Liver (tissue), 9 donors: ENCODE results near the gene COL23A1. TPM values are rescaled to one million over a fixed set of nuclear protein-coding genes. Genes with fewer than 3 reads are reported as not detected.
A peak's percentile ranks its signal among the peaks of the same experiment; 100 is the strongest.

ENCODE experiments used
- DNase-seq: peaks from one replicate; pipeline ENCODE4 v3.0.0-alpha.2; 2017; ENCODE audit warnings: low spot score
- H3K27ac ChIP-seq, 2 donors: one replicate each; pipeline ENCODE4 v1.7.0; 2013; ENCODE audit warnings: inconsistent platforms in 2 of 2, low read length in 2 of 2, control low read depth in 1 of 2, low read depth in 1 of 2, mild to moderate bottlenecking in 1 of 2
- H3K27me3 ChIP-seq, 4 donors: one replicate each; pipeline versions ENCODE4 v1.6.1 to v1.7.0; 2013; ENCODE audit warnings: low read length in 3 of 4, inconsistent platforms in 1 of 4, mild to moderate bottlenecking in 1 of 4, moderate library complexity in 1 of 4; ENCODE audit not compliant: control insufficient read depth in 4 of 4, insufficient read depth in 4 of 4
- H3K36me3 ChIP-seq, 4 donors: one replicate each; pipeline versions ENCODE4 v1.6.1 to v1.7.0; 2013; ENCODE audit warnings: low read length in 3 of 4, mild to moderate bottlenecking in 3 of 4, low read depth in 1 of 4, moderate library complexity in 1 of 4; ENCODE audit not compliant: control insufficient read depth in 4 of 4, insufficient read depth in 3 of 4
- H3K4me1 ChIP-seq, 4 donors: one replicate each; pipeline versions ENCODE4 v1.6.1 to v1.7.0; 2013; ENCODE audit warnings: low read length in 3 of 4, mild to moderate bottlenecking in 3 of 4, moderate library complexity in 1 of 4; ENCODE audit not compliant: control insufficient read depth in 4 of 4, insufficient read depth in 4 of 4
- H3K4me3 ChIP-seq, 3 donors: one replicate each; pipeline versions ENCODE4 v1.6.1 to v1.7.0; 2013; ENCODE audit warnings: low read length in 3 of 3, control low read depth in 1 of 3, low read depth in 1 of 3, mild to moderate bottlenecking in 1 of 3
- H3K9ac ChIP-seq, 2 donors: one replicate each; pipeline ENCODE4 v1.7.0; 2013; ENCODE audit warnings: low read length in 2 of 2, mild to moderate bottlenecking in 2 of 2, moderate library complexity in 2 of 2, control low read depth in 1 of 2, low read depth in 1 of 2
- H3K9me3 ChIP-seq, 4 donors: one replicate each; pipeline versions ENCODE4 v1.6.1 to v1.7.0; 2013; ENCODE audit warnings: low read length in 3 of 4; ENCODE audit not compliant: control insufficient read depth in 4 of 4
- ATF3 ChIP-seq: IDR thresholded peaks from 2 replicates; pipeline ENCODE4 v1.6.1; 2016; ENCODE audit warnings: antibody characterized with exemption
- EGR1 ChIP-seq, 2 donors: IDR thresholded peaks; 2 replicates each; pipeline ENCODE4 v1.6.1; 2016 to 2018; ENCODE audit warnings: antibody characterized with exemption in 2 of 2, low read depth in 2 of 2
- FOXA1 ChIP-seq: IDR thresholded peaks from 2 replicates; pipeline ENCODE4 v1.6.1; 2016; ENCODE audit warnings: antibody characterized with exemption
- FOXA2 ChIP-seq: IDR thresholded peaks from 2 replicates; pipeline ENCODE4 v1.6.1; 2016; ENCODE audit warnings: antibody characterized with exemption
- GABPA ChIP-seq, 2 donors: IDR thresholded peaks in 1 of 2; conservative IDR thresholded peaks in 1 of 2; 2 replicates each; pipeline ENCODE4 v1.6.1; 2016; ENCODE audit warnings: antibody characterized with exemption in 2 of 2, mild to moderate bottlenecking in 1 of 2, moderate library complexity in 1 of 2
- HNF4A ChIP-seq, 2 donors: conservative IDR thresholded peaks; 2 replicates each; pipeline ENCODE4 v1.6.1; 2016; ENCODE audit warnings: antibody characterized with exemption in 2 of 2, mild to moderate bottlenecking in 2 of 2
- HNF4G ChIP-seq: IDR thresholded peaks from 2 replicates; pipeline ENCODE4 v1.6.1; 2016; ENCODE audit warnings: antibody characterized with exemption
- JUND ChIP-seq, 2 donors: IDR thresholded peaks; 2 replicates each; pipeline ENCODE4 v1.6.1; 2016; ENCODE audit warnings: antibody characterized with exemption in 2 of 2
- NR2F2 ChIP-seq: IDR thresholded peaks from 2 replicates; pipeline ENCODE4 v1.6.1; 2016; ENCODE audit warnings: antibody characterized with exemption
- RAD21 ChIP-seq, 2 donors: IDR thresholded peaks; 2 replicates each; pipeline ENCODE4 v1.6.1; 2016; ENCODE audit warnings: antibody characterized with exemption in 2 of 2, mild to moderate bottlenecking in 2 of 2
- RXRA ChIP-seq, 2 donors: IDR thresholded peaks; 2 replicates each; pipeline ENCODE4 v1.6.1; 2017 to 2018; ENCODE audit warnings: antibody characterized with exemption in 2 of 2, mild to moderate bottlenecking in 1 of 2
- SP1 ChIP-seq: IDR thresholded peaks from 2 replicates; pipeline ENCODE4 v1.6.1; 2018; ENCODE audit warnings: antibody characterized with exemption, mild to moderate bottlenecking
- TAF1 ChIP-seq: conservative IDR thresholded peaks from 2 replicates; pipeline ENCODE4 v1.6.1; 2016; ENCODE audit warnings: antibody characterized with exemption, mild to moderate bottlenecking
- YY1 ChIP-seq: IDR thresholded peaks from 2 replicates; pipeline ENCODE4 v1.6.1; 2016; ENCODE audit warnings: antibody characterized with exemption, mild to moderate bottlenecking
- ZBTB33 ChIP-seq: IDR thresholded peaks from 2 replicates; pipeline ENCODE4 v1.6.1; 2016; ENCODE audit warnings: antibody characterized with exemption
- WGBS: extraction: QIAGEN DNeasy Blood & Tissue Kit; methylation state at CpG from one replicate; pipeline ENCODE4 v1.1.7; 2013; 5-methylcytosine and 5-hydroxymethylcytosine counted together
- polyA plus RNA-seq, 2 donors: library from polyadenylated mRNA; stranded (reverse) in 1 of 2; unstranded in 1 of 2; fragments of 200-250 nt in 1 of 2; fragments of >200 nt in 1 of 2; fragmentation: Nextera tagmentation in 1 of 2; extraction: Ambion mirVana in 1 of 2; gene quantifications; one replicate each; pipeline versions ENCODE4 v1.2.1 to v1.2.3, GENCODE V29; 2013 to 2015
- total RNA-seq, 2 donors: library from RNA; depleted of rRNA; stranded (reverse); fragments of >200 nt; gene quantifications; one replicate each; pipeline ENCODE4 v1.2.3, GENCODE V29; 2014
- TF ChIP-seq, protein P1 (sequence below): IDR thresholded peaks from 2 replicates; pipeline ENCODE4 v1.6.1; 2016; ENCODE audit warnings: antibody characterized with exemption
- TF ChIP-seq, protein P2 (sequence below): IDR thresholded peaks from 2 replicates; pipeline ENCODE4 v1.6.1; 2016; ENCODE audit warnings: antibody characterized with exemption, mild to moderate bottlenecking
- donor health status: healthy.
- donor health status: healthy.
- donor health status: healthy.
- donor health status: healthy.
- donor health status: healthy.

COL23A1 gene
- total and polyA plus RNA-seq, 4 donors, result 0.08 to 1.4 (median 0.27) TPM

DNA sequence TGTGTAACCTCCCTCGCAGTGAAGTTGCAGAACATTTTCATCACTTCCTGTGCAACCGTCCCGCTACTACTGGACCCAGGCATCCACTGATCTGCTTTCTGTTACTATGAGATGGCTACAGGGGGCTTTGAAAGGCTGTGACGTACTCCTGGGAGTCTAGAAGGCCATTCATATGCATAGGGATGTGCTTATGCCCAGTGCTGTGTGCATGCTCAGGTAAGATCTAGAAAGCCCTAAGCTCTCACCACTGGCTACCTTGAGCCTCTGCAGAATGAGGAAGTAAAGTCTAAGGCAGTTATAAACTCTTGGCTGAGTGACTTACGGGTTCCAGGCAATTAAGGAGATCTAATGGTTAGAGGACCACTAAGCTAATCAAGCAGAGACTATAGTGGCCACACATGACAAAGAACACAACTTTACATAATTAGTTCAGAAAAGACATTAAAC lies 374.1 kb downstream of the COL23A1 start (continued):
- TF ChIP-seq RAD21 (IDR thresholded peaks at IDR 0.05) (no peak), RXRA (IDR thresholded peaks at IDR 0.05) (no peak), FOXA2 (no peak), FOXA1 (no peak), TAF1 (no peak)
- TF ChIP-seq, protein P1, sequence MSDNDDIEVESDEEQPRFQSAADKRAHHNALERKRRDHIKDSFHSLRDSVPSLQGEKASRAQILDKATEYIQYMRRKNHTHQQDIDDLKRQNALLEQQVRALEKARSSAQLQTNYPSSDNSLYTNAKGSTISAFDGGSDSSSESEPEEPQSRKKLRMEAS, result no peak

- H3K9ac ChIP-seq, result no peak overlapping the region
- H3K36me3 ChIP-seq, result peaks cover 10 to 60% (median 43%) of the 10 kb centered on the region in 4 donors
- no peak for TF ChIP-seq RAD21 (IDR thresholded peaks at IDR 0.05)
- TF ChIP-seq NR2F2, result no peak
- no peak for TF ChIP-seq YY1
- no peak for TF ChIP-seq EGR1 (IDR thresholded peaks at IDR 0.05; ENCODE audit: low read depth in 2 of 2)
- no peak for TF ChIP-seq FOXA1
- no peak for TF ChIP-seq HNF4G
- no peak for TF ChIP-seq FOXA2
- no peak for TF ChIP-seq RXRA (IDR thresholded peaks at IDR 0.05)
- no peak for TF ChIP-seq HNF4A (conservative IDR thresholded peaks at IDR 0.05)
- no peak for TF ChIP-seq ATF3
- TF ChIP-seq, protein P2, sequence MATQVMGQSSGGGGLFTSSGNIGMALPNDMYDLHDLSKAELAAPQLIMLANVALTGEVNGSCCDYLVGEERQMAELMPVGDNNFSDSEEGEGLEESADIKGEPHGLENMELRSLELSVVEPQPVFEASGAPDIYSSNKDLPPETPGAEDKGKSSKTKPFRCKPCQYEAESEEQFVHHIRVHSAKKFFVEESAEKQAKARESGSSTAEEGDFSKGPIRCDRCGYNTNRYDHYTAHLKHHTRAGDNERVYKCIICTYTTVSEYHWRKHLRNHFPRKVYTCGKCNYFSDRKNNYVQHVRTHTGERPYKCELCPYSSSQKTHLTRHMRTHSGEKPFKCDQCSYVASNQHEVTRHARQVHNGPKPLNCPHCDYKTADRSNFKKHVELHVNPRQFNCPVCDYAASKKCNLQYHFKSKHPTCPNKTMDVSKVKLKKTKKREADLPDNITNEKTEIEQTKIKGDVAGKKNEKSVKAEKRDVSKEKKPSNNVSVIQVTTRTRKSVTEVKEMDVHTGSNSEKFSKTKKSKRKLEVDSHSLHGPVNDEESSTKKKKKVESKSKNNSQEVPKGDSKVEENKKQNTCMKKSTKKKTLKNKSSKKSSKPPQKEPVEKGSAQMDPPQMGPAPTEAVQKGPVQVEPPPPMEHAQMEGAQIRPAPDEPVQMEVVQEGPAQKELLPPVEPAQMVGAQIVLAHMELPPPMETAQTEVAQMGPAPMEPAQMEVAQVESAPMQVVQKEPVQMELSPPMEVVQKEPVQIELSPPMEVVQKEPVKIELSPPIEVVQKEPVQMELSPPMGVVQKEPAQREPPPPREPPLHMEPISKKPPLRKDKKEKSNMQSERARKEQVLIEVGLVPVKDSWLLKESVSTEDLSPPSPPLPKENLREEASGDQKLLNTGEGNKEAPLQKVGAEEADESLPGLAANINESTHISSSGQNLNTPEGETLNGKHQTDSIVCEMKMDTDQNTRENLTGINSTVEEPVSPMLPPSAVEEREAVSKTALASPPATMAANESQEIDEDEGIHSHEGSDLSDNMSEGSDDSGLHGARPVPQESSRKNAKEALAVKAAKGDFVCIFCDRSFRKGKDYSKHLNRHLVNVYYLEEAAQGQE, result no peak
- TF ChIP-seq SP1, result no peak
- no peak for TF ChIP-seq TAF1
- TF ChIP-seq GABPA (IDR thresholded peaks at IDR 0.05 in 1 of 2, conservative IDR thresholded peaks at IDR 0.05 in 1 of 2), result no peak
- 81% methylated on average over 13 of the region's 13 CpGs for WGBS
- DNase-seq, result no peak
- H3K4me3 ChIP-seq, result no peak overlapping the region
- no peaks in the 10 kb centered on the region for H3K9me3 ChIP-seq
- no peaks in the 10 kb centered on the region for H3K27me3 ChIP-seq
- H3K4me1 ChIP-seq, result peaks cover 22 to 44% (median 37%) of the 10 kb centered on the region in 4 donors
- peak overlapping the region; percentile 36 to 76 for H3K27ac ChIP-seq
Measured at GRCh38 chr5:178215280-178216002, 374.8 kb downstream of the COL23A1 start.

DNA sequence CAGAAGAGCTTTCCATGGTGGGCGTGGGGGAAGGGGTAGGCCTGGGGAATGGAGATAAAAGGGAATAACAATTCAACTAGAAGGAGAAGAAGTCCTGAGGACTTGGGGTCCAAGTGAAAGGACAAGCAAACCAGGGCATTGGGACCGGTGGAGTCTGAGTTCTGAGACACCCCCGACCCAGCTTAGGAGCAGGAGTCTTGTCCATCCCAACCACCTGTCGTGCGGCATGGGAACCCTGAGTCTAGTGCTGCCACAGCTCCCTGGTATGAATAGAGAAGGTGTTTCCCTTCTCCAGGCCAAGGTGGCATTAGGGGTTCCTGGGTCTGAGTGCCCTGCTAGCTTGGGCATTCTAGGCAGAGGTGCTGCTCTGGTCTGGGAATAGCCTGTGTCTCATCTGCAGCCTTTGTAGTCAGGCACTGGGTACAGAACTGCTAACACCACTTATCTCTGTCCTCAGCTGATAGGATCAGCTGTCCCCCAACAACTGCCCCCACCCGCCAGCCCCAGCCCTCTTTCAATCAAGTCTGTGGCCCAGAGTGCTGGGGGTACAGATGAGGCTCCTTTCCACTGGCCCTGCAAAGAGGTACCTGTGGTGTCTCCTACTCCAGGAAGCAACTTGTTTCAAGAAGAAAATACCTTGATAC lies 375.9 kb downstream of the COL23A1 start:
- DNase-seq, result no peak
- H3K9ac ChIP-seq, result no peak overlapping the region
- no peak overlapping the region for H3K4me3 ChIP-seq
- peaks cover 22 to 44% (median 38%) of the 10 kb centered on the region in 4 donors for H3K4me1 ChIP-seq
- no peak for TF ChIP-seq HNF4G
- TF ChIP-seq JUND (IDR thresholded peaks at IDR 0.05), result no peak
- TF ChIP-seq TAF1, result no peak
- TF ChIP-seq FOXA2, result no peak
- TF ChIP-seq EGR1 (IDR thresholded peaks at IDR 0.05; ENCODE audit: low read depth in 2 of 2), result no peak
- no peak for TF ChIP-seq RXRA (IDR thresholded peaks at IDR 0.05)
- no peak for TF ChIP-seq FOXA1
- TF ChIP-seq HNF4A (conservative IDR thresholded peaks at IDR 0.05), result no peak
- TF ChIP-seq ZBTB33, result no peak
- no peak for TF ChIP-seq ATF3
- no peak for TF ChIP-seq YY1
- no peak for TF ChIP-seq GABPA (IDR thresholded peaks at IDR 0.05 in 1 of 2, conservative IDR thresholded peaks at IDR 0.05 in 1 of 2)
- TF ChIP-seq SP1, result no peak
- TF ChIP-seq, protein P1, result no peak
- peaks cover 18 to 71% (median 54%) of the 10 kb centered on the region in 4 donors for H3K36me3 ChIP-seq
- 92% methylated on average over 6 of the region's 6 CpGs for WGBS
- H3K27me3 ChIP-seq, result no peaks in the 10 kb centered on the region
- peak overlapping the region; percentile 53 to 76 for H3K27ac ChIP-seq
- no peaks in the 10 kb centered on the region for H3K9me3 ChIP-seq
